Lower leg skin (tissue), 4 donors: ENCODE results near the gene COPS8. TPM values are rescaled to one million over a fixed set of nuclear protein-coding genes. Genes with fewer than 3 reads are reported as not detected.

Experiments used
- DNase-seq, 2 donors: peaks; one replicate each; pipeline ENCODE4 v3.0.0-alpha.2; 2019; ENCODE audit warnings: low spot score in 2 of 2
- H3K4me3 ChIP-seq: fragments of 200-600 bp; sonication (generic); 2 replicates; pipeline ENCODE4 v1.5.1; 2017; ENCODE audit warnings: mild to moderate bottlenecking, low read depth; ENCODE audit not compliant: poor library complexity, severe bottlenecking
- CTCF ChIP-seq, 3 donors: fragments of 450-650 bp; IDR thresholded peaks; one replicate each; pipeline ENCODE4 v1.5.1; 2016; ENCODE audit warnings: antibody characterized with exemption in 3 of 3, mild to moderate bottlenecking in 3 of 3, moderate library complexity in 2 of 3
- POLR2A ChIP-seq, 2 donors: fragments of 450-650 bp; IDR thresholded peaks; one replicate each; pipeline ENCODE4 v1.6.1; 2016 to 2017; ENCODE audit warnings: antibody characterized with exemption in 2 of 2, mild to moderate bottlenecking in 1 of 2, moderate library complexity in 1 of 2
- WGBS, 2 donors: methylation state at CpG; one replicate each; pipeline ENCODE4 v1.1.5; 2018; 5-methylcytosine and 5-hydroxymethylcytosine counted together
- intact Hi-C: fragments of 100-400 bp; cut with DNase I; formaldehyde crosslinking; loops from one replicate; pipeline ENCODE4 v1.15.0; 2023; ENCODE audit warnings: low total_unique reads
- total RNA-seq, 4 donors: library from RNA; depleted of rRNA; stranded (reverse); fragments of >200 nt; gene quantifications; one replicate each; pipeline ENCODE4 v1.1.0, GENCODE V29; 2016

Gene COPS8
- total RNA-seq, 4 donors from 2014 or later = 38.8 to 74.0 (median 69.3) TPM

GRCh38 chr2:237118561-237119155 lies 33.0 kb downstream of the COPS8 start:
- TF ChIP-seq POLR2A (IDR thresholded peaks at IDR 0.05) (no peak), CTCF (IDR thresholded peaks at IDR 0.05) (no peak)
- no peak overlapping the region for H3K4me3 ChIP-seq
- 54 to 57% methylated on average over 6 of the region's 6 CpGs for WGBS, 2 donors
- intact Hi-C loops = no loop called here
- DNase-seq = no peak

GRCh38 chr2:237120916-237121315 lies 35.2 kb downstream of the COPS8 start:
- intact Hi-C loops = no loop called here
- DNase-seq = no peak
- TF ChIP-seq CTCF (IDR thresholded peaks at IDR 0.05) (no peak), POLR2A (IDR thresholded peaks at IDR 0.05) (no peak)
- H3K4me3 ChIP-seq = no peak overlapping the region
- WGBS, 2 donors = 69 to 74% methylated on average over 4 of the region's 4 CpGs

GRCh38 chr2:237121321-237121720 lies 35.6 kb downstream of the COPS8 start:
- DNase-seq = no peak
- TF ChIP-seq CTCF (IDR thresholded peaks at IDR 0.05) (no peak), POLR2A (IDR thresholded peaks at IDR 0.05) (no peak)
- intact Hi-C loops = no loop called here
- no peak overlapping the region for H3K4me3 ChIP-seq
- 56 to 63% methylated on average over 1 of the region's 1 CpG for WGBS, 2 donors

GRCh38 chr2:237122214-237122666 lies 36.6 kb downstream of the COPS8 start:
- 65 to 66% methylated on average over 8 of the region's 8 CpGs for WGBS, 2 donors
- intact Hi-C loops = no loop called here
- TF ChIP-seq CTCF (IDR thresholded peaks at IDR 0.05) = no peak
- no peak for TF ChIP-seq POLR2A (IDR thresholded peaks at IDR 0.05)
- no peak overlapping the region for H3K4me3 ChIP-seq
- DNase-seq = peak in 1 of 2 donors; percentile 90

- DNase-seq = no peak
- no peak overlapping the region for H3K4me3 ChIP-seq
- intact Hi-C loops = no loop called here
- 91 to 96% methylated on average over 7 of the region's 7 CpGs for WGBS, 2 donors
- TF ChIP-seq POLR2A (IDR thresholded peaks at IDR 0.05) (no peak), CTCF (IDR thresholded peaks at IDR 0.05) (no peak)
Measured at GRCh38 chr2:237124820-237125219, 39.1 kb downstream of the COPS8 start.

GRCh38 chr2:237125967-237126366 lies 40.3 kb downstream of the COPS8 start:
- TF ChIP-seq CTCF (IDR thresholded peaks at IDR 0.05) (no peak), POLR2A (IDR thresholded peaks at IDR 0.05) (no peak)
- intact Hi-C loops = no loop called here
- 89 to 93% methylated on average over 6 of the region's 6 CpGs for WGBS, 2 donors
- no peak for DNase-seq
- H3K4me3 ChIP-seq = no peak overlapping the region
